Heart right ventricle (tissue), 16 donors: ENCODE measurements around the gene NEDD4L. TPM values are rescaled to one million over a fixed set of nuclear protein-coding genes. Genes with fewer than 3 reads are reported as not detected.

Experiments
- ATAC-seq, 8 donors: fragments of 200-7000 bp; cut with Tn5 transposase; one replicate each; pipeline ENCODE4 v1.9.1; 2020; ENCODE audit warnings: mild to moderate bottlenecking in 8 of 8, moderate library complexity in 8 of 8, moderate number of reproducible peaks in 1 of 8
- DNase-seq, 2 donors: peaks; one replicate each; pipeline ENCODE4 v3.0.0-alpha.2; 2020
- H3K27ac ChIP-seq, 10 donors: fragments of 200-600 bp; sonication (generic) in 2 of 10; one replicate each; pipeline versions ENCODE4 v1.5.0 to v1.8.0; 2020 to 2022; ENCODE audit warnings: mild to moderate bottlenecking in 3 of 10
- H3K27me3 ChIP-seq, 7 donors: fragments of 200-600 bp; one replicate each; pipeline ENCODE4 v1.8.0; 2021 to 2022; ENCODE audit warnings: mild to moderate bottlenecking in 2 of 7
- H3K36me3 ChIP-seq, 9 donors: fragments of 200-600 bp; sonication (generic) in 1 of 9; one replicate each; pipeline versions ENCODE4 v1.5.0 to v1.8.0; 2020 to 2022; ENCODE audit warnings: mild to moderate bottlenecking in 2 of 9
- H3K4me1 ChIP-seq, 9 donors: fragments of 200-600 bp; sonication (generic) in 1 of 9; one replicate each; pipeline versions ENCODE4 v1.5.0 to v1.8.0; 2020 to 2022; ENCODE audit warnings: mild to moderate bottlenecking in 4 of 9
- H3K4me3 ChIP-seq, 10 donors: fragments of 200-600 bp; sonication (generic) in 2 of 10; one replicate each; pipeline versions ENCODE4 v1.5.0 to v1.8.0; 2020 to 2022; ENCODE audit warnings: mild to moderate bottlenecking in 7 of 10, moderate library complexity in 2 of 10
- H3K9me3 ChIP-seq, 11 donors: fragments of 200-600 bp in 10 of 11; sonication (generic) in 2 of 11; one replicate each; pipeline versions ENCODE4 v1.5.0 to v1.8.0; 2013 to 2022; ENCODE audit warnings: mild to moderate bottlenecking in 2 of 11, control low read depth in 1 of 11, moderate library complexity in 1 of 11
- WGBS, 2 donors: extraction: QIAGEN DNeasy Blood & Tissue Kit; methylation state at CpG; one replicate each; pipeline ENCODE4 v1.1.7; 2013; ENCODE audit warnings: inconsistent platforms in 1 of 2; 5-methylcytosine and 5-hydroxymethylcytosine counted together
- intact Hi-C, 10 donors: fragments of 100-400 bp; cut with DNase I; formaldehyde crosslinking; loops; one replicate each; pipeline versions ENCODE4 v1.11.1 to v1.14.2; 2022
- polyA plus RNA-seq, 2 donors: library from polyadenylated mRNA; stranded (reverse); fragments of 200-250 nt; gene quantifications; one replicate each; pipeline ENCODE4 v1.2.3, GENCODE V29; 2013
- total RNA-seq, 10 donors: library from RNA; stranded (reverse); fragmentation: NEBNext Ultra II Directional in 3 of 10; extraction: Animal tissue kit (Norgen Biotek cat#: 25700) in 3 of 10; gene quantifications; one replicate each; pipeline versions ENCODE4 v1.2.1 to v1.2.4, GENCODE V29; 2021 to 2023
- TF ChIP-seq, protein P1 (sequence below), 9 donors: fragments of 200-600 bp; sonication (generic) in 2 of 9; IDR thresholded peaks; one replicate each; pipeline versions ENCODE4 v1.5.0 to v1.8.0; 2021 to 2022; ENCODE audit warnings: antibody characterized with exemption in 9 of 9, mild to moderate bottlenecking in 5 of 9, moderate library complexity in 1 of 9
- donor health status: Arrhythmogenic right ventricular cardiomyopathy.
- donor health status: ischemic (EF 13 %, LVEDD 7.1; RV severe dilation, severe dysfunction).
- donor health status: healthy with polysubstance abuse.
- donor health status: DM: no; HTN: yes; CAD: no.
- donor health status: DM: no; HTN: no; CAD: no.
- donor health status: ischemic (EF 25% LVEDD 6.9; RV normal size, moderate dysfunction).
- donor health status: ischemic (EF 25% LVEDD 5.7; RV mildly dilated, moderate dysfunction).
- donor health status: healthy.
- donor health status: DM: yes; HTN: yes; CAD: no.
- donor health status: Ischemic cardiomyopathy.
- donor health status: ischemic (EF 35%, LVEDD 5.7; RV mildly dilated, moderate dysfunction).
- donor health status: nonischemic (EF 11% LVEDD 7.7; RV severe dilation, severe dysfunction).
- donor health status: DM: yes; HTN: yes; CAD: no.
- donor health status: PGD.
- donor health status: ischemic (EF 29% LVEDD 5.4; RV normal size, mild dysfunction).
- donor health status: nonischemic (EF 23%, LVEDD 6.1; RV moderate dilation, normal function).

The NEDD4L gene
- total and polyA plus RNA-seq, 12 donors: 9.6 to 67.1 (median 49.4) TPM

DNA sequence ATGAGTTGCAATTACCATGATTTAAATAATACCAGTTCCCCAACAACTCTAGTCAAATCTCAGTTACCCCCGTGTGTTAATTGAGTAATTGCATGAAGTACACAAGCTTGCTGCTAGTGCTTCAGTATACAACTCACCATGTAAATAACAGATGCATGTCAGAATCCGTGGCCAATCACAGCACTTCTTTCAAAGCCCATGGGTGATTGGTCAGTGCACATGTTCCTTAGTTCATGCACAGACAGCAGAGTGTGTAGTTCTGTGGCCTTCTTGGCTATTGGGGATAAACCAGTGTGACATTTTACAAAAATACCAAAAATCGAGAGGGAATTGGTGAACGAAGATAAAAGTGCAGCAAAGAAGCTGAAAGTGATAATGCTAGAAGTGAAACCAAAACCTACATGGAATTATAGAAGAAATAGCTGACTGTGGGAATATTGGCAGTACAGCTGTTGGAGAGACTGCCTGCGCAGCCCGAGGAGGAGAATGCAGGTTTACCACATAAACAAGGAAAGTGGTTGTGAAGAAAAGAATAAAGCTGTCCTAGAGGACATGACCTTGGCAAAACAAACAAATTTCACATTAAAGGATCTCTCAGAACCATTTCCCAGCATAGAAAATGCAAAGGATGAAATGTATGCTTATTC is 59.4 kb downstream of the NEDD4L start:
- Histone ChIP-seq H3K9me3 (no peaks in the 10 kb centered on the region), H3K4me1 (peaks cover 0 to 3% (median 0%) of the 10 kb centered on the region in 9 donors), H3K27ac (no peak overlapping the region), H3K27me3 (no peaks in the 10 kb centered on the region), H3K36me3 (no peaks in the 10 kb centered on the region), H3K4me3 (no peak overlapping the region)
- intact Hi-C loops: loop anchor here in 1 of 10 donors (5.0 kb wide), 1 partner anchor 51 kb away; no protein-coding TSS in a partner anchor
- 77 to 86% methylated on average over 6 of the region's 6 CpGs for WGBS, 2 donors
- TF ChIP-seq, protein P1, sequence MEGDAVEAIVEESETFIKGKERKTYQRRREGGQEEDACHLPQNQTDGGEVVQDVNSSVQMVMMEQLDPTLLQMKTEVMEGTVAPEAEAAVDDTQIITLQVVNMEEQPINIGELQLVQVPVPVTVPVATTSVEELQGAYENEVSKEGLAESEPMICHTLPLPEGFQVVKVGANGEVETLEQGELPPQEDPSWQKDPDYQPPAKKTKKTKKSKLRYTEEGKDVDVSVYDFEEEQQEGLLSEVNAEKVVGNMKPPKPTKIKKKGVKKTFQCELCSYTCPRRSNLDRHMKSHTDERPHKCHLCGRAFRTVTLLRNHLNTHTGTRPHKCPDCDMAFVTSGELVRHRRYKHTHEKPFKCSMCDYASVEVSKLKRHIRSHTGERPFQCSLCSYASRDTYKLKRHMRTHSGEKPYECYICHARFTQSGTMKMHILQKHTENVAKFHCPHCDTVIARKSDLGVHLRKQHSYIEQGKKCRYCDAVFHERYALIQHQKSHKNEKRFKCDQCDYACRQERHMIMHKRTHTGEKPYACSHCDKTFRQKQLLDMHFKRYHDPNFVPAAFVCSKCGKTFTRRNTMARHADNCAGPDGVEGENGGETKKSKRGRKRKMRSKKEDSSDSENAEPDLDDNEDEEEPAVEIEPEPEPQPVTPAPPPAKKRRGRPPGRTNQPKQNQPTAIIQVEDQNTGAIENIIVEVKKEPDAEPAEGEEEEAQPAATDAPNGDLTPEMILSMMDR (IDR thresholded peaks at IDR 0.05): no peak
- ATAC-seq (no peak), DNase-seq (no peak)

DNA sequence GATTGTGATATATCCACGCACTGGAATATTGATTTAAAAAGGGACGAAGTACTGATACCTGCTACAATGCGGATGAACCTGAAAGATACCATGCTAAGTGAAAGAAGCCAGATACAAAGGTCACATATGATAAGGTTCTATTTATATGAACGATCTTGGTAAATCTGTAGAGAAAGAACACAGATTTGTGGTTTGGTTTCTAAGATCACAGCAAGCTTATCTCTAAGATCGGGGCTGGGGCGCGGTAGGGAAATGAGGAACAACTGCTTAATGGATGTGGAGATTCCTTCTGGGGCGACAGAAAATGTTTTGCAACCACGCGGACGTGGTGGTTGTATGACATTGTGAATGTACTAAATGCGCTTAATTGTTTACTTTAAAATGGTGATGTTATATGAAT is 60.1 kb downstream of the NEDD4L start:
- ATAC-seq (no peak), DNase-seq (no peak)
- Histone ChIP-seq H3K27me3 (no peaks in the 10 kb centered on the region), H3K4me3 (no peak overlapping the region), H3K27ac (no peak overlapping the region), H3K9me3 (no peaks in the 10 kb centered on the region), H3K4me1 (peaks cover 0 to 3% (median 0%) of the 10 kb centered on the region in 9 donors), H3K36me3 (no peaks in the 10 kb centered on the region)
- intact Hi-C loops: loop anchor here in 1 of 10 donors (5.0 kb wide), 1 partner anchor 52 kb away; no protein-coding TSS in a partner anchor
- TF ChIP-seq, protein P1 (IDR thresholded peaks at IDR 0.05): no peak
- whole genome bisulfite sequencing, 2 donors: 80 to 88% methylated on average over 12 of the region's 12 CpGs

DNA sequence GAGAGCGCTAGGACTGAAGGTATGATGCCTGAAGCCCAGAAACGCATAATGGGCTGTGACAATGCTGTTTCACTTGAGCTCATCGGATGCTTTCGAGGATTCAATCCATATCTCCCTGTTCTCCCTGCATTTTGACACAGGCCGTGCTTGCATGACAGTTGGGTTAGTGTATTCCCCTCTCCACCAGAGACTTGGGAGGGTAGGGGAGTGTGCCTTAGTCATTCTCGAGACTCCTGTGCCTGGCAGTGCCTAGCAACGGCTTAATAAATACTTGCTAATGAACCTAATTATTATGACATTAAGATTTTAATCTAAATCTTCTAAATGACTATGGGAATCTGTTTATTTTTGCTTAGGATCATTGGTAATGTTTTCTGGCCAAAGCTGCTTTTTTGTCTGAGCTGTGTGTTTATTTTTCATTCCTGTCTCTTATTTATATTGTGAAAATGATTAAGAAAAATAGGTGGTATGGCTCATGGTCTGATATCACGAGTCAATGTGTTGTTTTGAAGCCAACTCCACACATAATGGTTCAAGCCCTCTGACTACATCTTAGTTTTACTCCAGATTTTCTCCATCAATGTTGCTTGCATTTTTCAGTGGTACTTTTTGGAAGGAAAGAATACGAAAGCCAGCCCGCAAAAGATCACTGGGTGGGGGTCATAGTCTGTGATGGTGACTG is 61.3 kb downstream of the NEDD4L start:
- 89% methylated on average over 10 of the region's 10 CpGs for WGBS, 2 donors
- TF ChIP-seq, protein P1 (IDR thresholded peaks at IDR 0.05): no peak
- DNase-seq (no peak), ATAC-seq (no peak)
- no peaks in the 10 kb centered on the region for H3K9me3 ChIP-seq
- no peak overlapping the region for H3K4me3 ChIP-seq
- H3K4me1 ChIP-seq: peaks cover 0 to 3% (median 0%) of the 10 kb centered on the region in 9 donors
- intact Hi-C loops: no loop called here
- no peaks in the 10 kb centered on the region for H3K36me3 ChIP-seq
- H3K27me3 ChIP-seq: no peaks in the 10 kb centered on the region
- no peak overlapping the region for H3K27ac ChIP-seq

DNA sequence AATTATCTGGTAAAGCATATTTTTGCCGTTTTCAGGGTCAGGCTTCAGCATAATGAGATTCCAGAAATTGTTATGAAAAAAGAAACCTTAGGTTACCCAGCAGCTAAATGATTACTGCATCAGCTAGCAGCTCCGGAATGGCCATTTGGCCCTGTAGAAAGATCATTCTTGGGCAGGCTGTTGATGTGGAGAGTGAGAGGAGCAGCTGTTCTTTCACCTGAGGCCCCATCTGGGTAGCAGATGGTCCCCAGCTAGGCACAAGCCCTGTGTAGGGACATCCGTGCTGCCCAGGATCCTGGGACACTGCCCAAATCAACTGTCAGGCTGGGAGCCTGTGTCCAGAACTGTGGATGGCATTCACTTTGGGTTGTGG is 61.8 kb downstream of the NEDD4L start:
- WGBS, 2 donors: 66 to 83% methylated on average over 3 of the region's 3 CpGs
- H3K27me3 ChIP-seq: no peaks in the 10 kb centered on the region
- TF ChIP-seq, protein P1 (IDR thresholded peaks at IDR 0.05): no peak
- H3K4me3 ChIP-seq: no peak overlapping the region
- no peaks in the 10 kb centered on the region for H3K9me3 ChIP-seq
- H3K36me3 ChIP-seq: no peaks in the 10 kb centered on the region
- ATAC-seq (no peak), DNase-seq (no peak)
- H3K27ac ChIP-seq: no peak overlapping the region
- peaks cover 0 to 3% (median 0%) of the 10 kb centered on the region in 9 donors for H3K4me1 ChIP-seq
- intact Hi-C loops: no loop called here
